ENCODE measurements around the gene RAPGEF1.

GRCh38 chr9:131623655-131624330 is 116.1 kb downstream of the RAPGEF1 start:
- TF ChIP-seq CTCF (IDR thresholded peaks at IDR 0.05) (no peak), POLR2A (IDR thresholded peaks at IDR 0.05) (no peak)
